Activated T-cell treated with anti-CD3 and anti-CD28 coated beads, Interleukin-2, amount 50 U/mL, for 72 hours (primary cell): ENCODE data around the gene IMPDH1. TPM values are rescaled to one million over a fixed set of nuclear protein-coding genes. Genes with fewer than 3 reads are reported as not detected.

Experiments
- ATAC-seq, 2 donors: fragments of 150-1000 bp; cut with Tn5 transposase; replicated peaks in 1 of 2; 2 replicates each; pipeline ENCODE4 v1.10.0; 2021; ENCODE audit warnings: moderate library complexity in 2 of 2, mild to moderate bottlenecking in 1 of 2
- DNase-seq, 2 donors: peaks; one replicate each; pipeline ENCODE4 v3.0.0; 2021 to 2022; ENCODE audit warnings: mixed read lengths in 1 of 2
- H3K27ac Mint-ChIP-seq: one replicate; pipeline ENCODE4 v1.8.0; 2022; ENCODE audit warnings: mild to moderate bottlenecking, moderate library complexity, mixed read lengths
- H3K27me3 Mint-ChIP-seq: one replicate; pipeline ENCODE4 v1.8.0; 2022; ENCODE audit warnings: low read depth, mixed read lengths
- H3K36me3 Mint-ChIP-seq, 2 donors: one replicate each; pipeline ENCODE4 v1.8.0; 2022; ENCODE audit warnings: mixed read lengths in 2 of 2, mild to moderate bottlenecking in 1 of 2; ENCODE audit not compliant: insufficient read depth in 2 of 2
- H3K4me1 Mint-ChIP-seq: one replicate; pipeline ENCODE4 v1.8.0; 2022; ENCODE audit warnings: low read depth, mixed read lengths
- H3K4me3 Mint-ChIP-seq, 2 donors: one replicate each; pipeline ENCODE4 v1.8.0; 2022; ENCODE audit warnings: mild to moderate bottlenecking in 2 of 2, mixed read lengths in 2 of 2, moderate library complexity in 2 of 2
- H3K9me3 Mint-ChIP-seq, 2 donors: one replicate each; pipeline ENCODE4 v1.8.0; 2022; ENCODE audit warnings: mixed read lengths in 2 of 2
- total RNA-seq, 2 donors: library from RNA; stranded (reverse); gene quantifications; one replicate each; pipeline ENCODE4 v1.2.3, GENCODE V29; 2022

IMPDH1 gene
- total RNA-seq, 2 donors from 2014 or later = 39.5 to 41.3 TPM

DNA sequence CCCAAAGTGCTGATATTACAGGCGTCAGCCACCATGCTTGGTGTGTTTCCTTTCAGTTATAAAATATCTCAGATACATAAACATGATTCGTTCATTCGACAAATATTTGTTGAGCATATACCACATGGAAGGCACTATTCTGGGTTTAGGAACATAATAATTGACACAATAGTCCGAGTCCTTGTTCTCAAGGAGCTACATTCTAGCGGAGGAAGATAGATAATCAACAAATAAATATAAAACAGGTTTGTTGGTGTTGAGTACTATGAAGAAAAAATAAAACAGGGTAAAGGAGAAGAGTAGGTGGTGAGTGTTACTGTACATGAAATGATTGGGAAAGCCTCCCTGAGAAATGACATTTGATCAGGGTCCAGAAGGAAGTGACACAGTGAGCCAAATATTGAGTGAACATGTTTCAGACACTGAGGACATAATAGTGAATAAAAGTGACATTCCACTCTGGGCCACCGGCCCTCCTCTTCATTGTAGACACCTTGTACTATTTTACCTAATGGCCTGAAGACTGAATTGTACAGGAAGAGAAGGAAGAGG is 39.0 kb upstream of the IMPDH1 start:
- Mint-ChIP-seq H3K36me3 (no peaks in the 10 kb centered on the region), H3K27ac (no peak overlapping the region), H3K4me3 (no peak overlapping the region), H3K4me1 (peaks cover 70% of the 10 kb centered on the region), H3K27me3 (peaks cover 16% of the 10 kb centered on the region), H3K9me3 (no peaks in the 10 kb centered on the region)
- no peak for ATAC-seq
- DNase-seq = no peak

- no peaks in the 10 kb centered on the region for H3K9me3 Mint-ChIP-seq
- no peaks in the 10 kb centered on the region for H3K36me3 Mint-ChIP-seq
- ATAC-seq (peak; percentile 54 to 65), DNase-seq (peak in 1 of 2 donors; percentile 38)
- peaks cover 16% of the 10 kb centered on the region for H3K27me3 Mint-ChIP-seq
- peaks cover 63% of the 10 kb centered on the region for H3K4me1 Mint-ChIP-seq
- H3K4me3 Mint-ChIP-seq = peak overlapping the region in 1 of 2 donors; percentile 30
- H3K27ac Mint-ChIP-seq = no peak overlapping the region
These were observed 38.3 kb upstream of the IMPDH1 start for GRCh38 chr7:128447941-128448564.

DNA sequence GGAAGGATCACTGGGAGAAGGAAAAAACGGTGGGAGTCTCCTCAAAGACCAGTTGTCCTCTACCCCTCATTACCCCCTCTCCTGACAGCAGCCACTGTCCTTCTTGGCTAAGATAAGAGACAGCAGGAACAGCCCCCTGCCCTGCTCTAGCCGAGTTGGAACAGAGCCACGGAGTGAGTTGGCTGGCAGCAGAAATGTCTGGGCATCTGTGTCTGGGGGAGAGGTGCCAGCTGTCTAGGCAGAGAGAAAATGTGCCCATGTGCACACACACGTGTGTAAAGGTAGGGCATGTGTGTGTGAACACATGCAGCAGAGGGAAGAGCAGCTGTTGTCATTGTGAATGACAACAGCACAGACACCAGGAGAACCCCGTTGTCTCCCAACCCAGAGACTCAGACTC is 36.5 kb upstream of the IMPDH1 start:
- Mint-ChIP-seq H3K27ac (no peak overlapping the region), H3K27me3 (peaks cover 5% of the 10 kb centered on the region), H3K4me1 (peaks cover 45% of the 10 kb centered on the region), H3K4me3 (no peak overlapping the region), H3K9me3 (no peaks in the 10 kb centered on the region), H3K36me3 (no peaks in the 10 kb centered on the region)
- DNase-seq (no peak), ATAC-seq (no peak)

- DNase-seq = no peak
- peak; percentile 69 to 73 for ATAC-seq
- Mint-ChIP-seq H3K4me3 (no peak overlapping the region), H3K27ac (no peak overlapping the region), H3K27me3 (peaks cover 5% of the 10 kb centered on the region), H3K36me3 (no peaks in the 10 kb centered on the region), H3K9me3 (no peaks in the 10 kb centered on the region), H3K4me1 (peaks cover 30% of the 10 kb centered on the region)
These were observed 34.2 kb upstream of the IMPDH1 start for GRCh38 chr7:128443831-128444600.

- Mint-ChIP-seq H3K9me3 (no peaks in the 10 kb centered on the region), H3K4me3 (no peak overlapping the region), H3K27me3 (peaks cover 5% of the 10 kb centered on the region), H3K27ac (no peak overlapping the region), H3K4me1 (peaks cover 14% of the 10 kb centered on the region), H3K36me3 (no peaks in the 10 kb centered on the region)
- DNase-seq (no peak), ATAC-seq (no peak)
These were observed 32.6 kb upstream of the IMPDH1 start for GRCh38 chr7:128442356-128442755.

- Mint-ChIP-seq H3K4me3 (no peak overlapping the region), H3K9me3 (no peaks in the 10 kb centered on the region), H3K4me1 (no peaks in the 10 kb centered on the region), H3K36me3 (no peaks in the 10 kb centered on the region), H3K27ac (no peak overlapping the region), H3K27me3 (peaks cover 6% of the 10 kb centered on the region)
- DNase-seq = no peak
- ATAC-seq = no peak
These were observed 27.9 kb upstream of the IMPDH1 start for GRCh38 chr7:128437426-128438332.

- Mint-ChIP-seq H3K9me3 (no peaks in the 10 kb centered on the region), H3K4me1 (no peaks in the 10 kb centered on the region), H3K36me3 (no peaks in the 10 kb centered on the region), H3K27me3 (peaks cover 6% of the 10 kb centered on the region), H3K4me3 (no peak overlapping the region), H3K27ac (no peak overlapping the region)
- ATAC-seq (no peak), DNase-seq (no peak)
These were observed 25.5 kb upstream of the IMPDH1 start for GRCh38 chr7:128435327-128435686.

DNA sequence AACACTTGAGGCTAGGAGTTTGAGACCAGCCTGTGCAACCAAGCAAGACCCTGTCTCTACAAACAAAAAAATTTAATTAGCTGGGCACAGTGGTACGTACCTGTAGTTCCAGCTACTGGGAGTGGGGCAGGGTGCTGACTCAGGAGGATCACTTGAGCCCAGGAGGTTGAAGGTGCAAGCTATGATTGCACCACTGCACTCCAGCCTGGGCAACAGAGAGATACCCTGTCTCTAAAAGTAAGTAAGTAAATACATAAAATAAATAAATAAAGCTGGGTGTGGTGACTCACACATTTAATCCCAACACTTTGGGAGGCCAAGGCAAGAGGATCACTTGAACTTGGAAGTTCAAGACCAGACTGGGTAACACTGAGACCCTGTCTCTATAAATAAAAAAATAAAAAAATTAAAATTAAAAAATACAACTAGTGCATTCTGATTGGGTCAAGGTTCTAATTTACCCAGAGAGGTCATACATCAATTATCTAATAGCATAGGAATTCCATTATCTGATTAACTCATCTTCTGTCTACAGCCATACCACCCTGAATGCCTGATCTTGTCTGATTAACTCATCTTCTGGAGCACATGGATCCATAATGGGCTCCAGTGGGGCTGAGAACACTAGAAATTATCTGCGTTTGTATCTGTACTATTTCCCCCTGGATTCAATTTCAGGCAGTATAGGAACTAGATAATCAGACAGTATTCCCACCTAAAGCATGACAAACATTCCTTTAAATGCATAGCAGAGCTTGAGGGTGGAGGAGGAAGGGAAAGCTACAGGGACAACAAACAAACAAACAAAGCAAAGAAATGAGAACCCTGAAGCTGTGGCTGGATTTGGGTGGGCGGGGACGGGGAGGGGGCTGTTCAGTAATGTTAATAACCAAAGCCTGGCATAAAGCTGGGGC is 24.9 kb upstream of the IMPDH1 start:
- H3K4me1 Mint-ChIP-seq = no peaks in the 10 kb centered on the region
- DNase-seq (no peak), ATAC-seq (no peak)
- H3K9me3 Mint-ChIP-seq = no peaks in the 10 kb centered on the region
- no peak overlapping the region for H3K27ac Mint-ChIP-seq
- peaks cover 8% of the 10 kb centered on the region for H3K27me3 Mint-ChIP-seq
- no peaks in the 10 kb centered on the region for H3K36me3 Mint-ChIP-seq
- no peak overlapping the region for H3K4me3 Mint-ChIP-seq

DNA sequence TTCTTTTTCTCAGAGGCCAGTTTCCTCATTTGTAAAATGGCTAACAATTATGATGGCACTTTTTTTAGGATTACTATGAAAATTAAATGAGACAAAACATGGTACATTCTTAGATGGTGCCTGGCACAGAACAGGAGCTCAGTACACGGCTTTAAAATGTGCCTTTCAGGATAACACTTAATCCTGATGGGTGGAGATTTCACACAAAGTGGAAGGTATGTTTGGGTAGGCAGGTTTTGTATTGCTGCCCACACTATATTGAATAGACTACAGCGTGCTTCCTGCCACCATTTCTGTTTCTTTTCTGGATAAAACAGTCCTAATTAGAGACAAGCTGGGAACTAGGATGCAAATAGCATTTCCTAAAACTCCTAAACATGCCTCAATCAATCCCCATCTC is 22.0 kb upstream of the IMPDH1 start:
- Mint-ChIP-seq H3K27ac (no peak overlapping the region), H3K4me3 (no peak overlapping the region), H3K27me3 (peaks cover 21% of the 10 kb centered on the region), H3K36me3 (no peaks in the 10 kb centered on the region), H3K4me1 (peaks cover 9% of the 10 kb centered on the region), H3K9me3 (no peaks in the 10 kb centered on the region)
- ATAC-seq (no peak), DNase-seq (no peak)

DNA sequence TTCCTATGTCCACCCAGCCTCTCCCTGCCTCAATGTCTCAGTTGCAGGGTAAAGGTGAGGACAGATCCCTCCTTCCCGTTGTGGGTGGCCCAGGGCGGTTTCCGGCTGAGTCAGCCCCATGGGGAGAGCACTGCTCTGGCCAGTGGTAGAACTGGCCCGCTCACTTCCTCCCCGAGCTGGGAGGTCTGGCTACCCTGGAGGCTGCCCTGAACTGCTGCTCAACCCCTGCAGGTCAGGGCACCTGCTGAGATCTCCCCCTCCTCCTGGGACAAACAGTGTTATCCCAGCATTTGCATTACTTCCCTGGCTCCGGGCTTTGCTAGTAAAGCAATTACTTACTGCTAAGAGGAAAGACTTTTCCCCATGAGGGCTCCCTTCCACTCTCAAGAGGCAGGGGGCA is 21.4 kb upstream of the IMPDH1 start:
- Mint-ChIP-seq H3K27ac (no peak overlapping the region), H3K4me3 (no peak overlapping the region), H3K4me1 (peaks cover 9% of the 10 kb centered on the region), H3K9me3 (no peaks in the 10 kb centered on the region), H3K36me3 (no peaks in the 10 kb centered on the region), H3K27me3 (peaks cover 21% of the 10 kb centered on the region)
- ATAC-seq (no peak), DNase-seq (no peak)

DNA sequence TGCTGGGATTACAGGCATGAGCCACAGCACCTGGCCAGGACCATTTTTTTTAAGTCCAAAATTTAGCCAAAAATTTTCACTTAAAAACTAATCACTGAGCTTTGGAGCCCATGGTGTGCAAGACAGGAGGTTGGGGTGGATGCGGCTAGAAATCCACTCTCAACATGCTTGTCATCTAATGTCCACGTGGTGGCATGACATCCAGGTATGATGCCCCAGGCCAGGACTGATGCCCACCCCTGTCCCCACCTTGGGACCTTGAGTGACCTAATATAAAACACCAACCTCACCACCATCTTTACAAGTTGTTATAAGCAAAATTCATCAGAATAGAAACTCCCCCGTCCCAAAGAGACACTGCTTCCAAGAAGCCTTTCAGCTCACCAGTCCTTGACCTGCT is 20.4 kb upstream of the IMPDH1 start:
- Mint-ChIP-seq H3K36me3 (no peaks in the 10 kb centered on the region), H3K27ac (no peak overlapping the region), H3K9me3 (no peaks in the 10 kb centered on the region), H3K4me1 (peaks cover 14% of the 10 kb centered on the region), H3K4me3 (no peak overlapping the region), H3K27me3 (peaks cover 21% of the 10 kb centered on the region)
- DNase-seq (no peak), ATAC-seq (no peak)

DNA sequence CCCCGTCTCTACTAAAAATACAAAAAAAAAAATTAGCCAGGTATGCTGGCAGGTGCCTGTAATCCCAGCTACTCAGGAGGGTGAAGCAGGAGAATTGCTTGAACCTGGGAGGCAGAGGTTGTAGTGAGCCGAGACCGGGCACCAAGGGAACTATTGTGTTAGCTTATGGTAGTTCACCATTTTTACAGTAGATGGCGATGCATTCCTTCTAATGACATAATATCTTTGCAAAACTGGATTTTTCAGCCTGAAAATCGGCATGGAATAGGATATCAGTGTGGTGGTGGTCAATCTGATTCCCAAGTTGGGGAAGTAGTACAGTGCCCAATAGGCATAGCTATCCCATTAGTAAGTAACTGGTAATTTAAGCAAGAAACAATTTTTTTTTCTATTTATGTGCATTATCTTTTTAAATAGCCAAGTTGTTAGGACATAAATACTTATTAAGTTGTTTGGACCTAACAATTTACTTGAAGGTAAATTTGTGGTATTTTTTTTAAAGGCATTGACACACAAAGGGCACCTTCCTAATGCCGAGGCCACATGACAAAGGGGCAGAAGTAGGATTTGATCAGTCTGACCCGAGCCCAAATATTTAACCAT is 17.6 kb upstream of the IMPDH1 start:
- Mint-ChIP-seq H3K27me3 (peaks cover 16% of the 10 kb centered on the region), H3K4me1 (peaks cover 14% of the 10 kb centered on the region), H3K9me3 (no peaks in the 10 kb centered on the region), H3K36me3 (no peaks in the 10 kb centered on the region), H3K27ac (no peak overlapping the region), H3K4me3 (no peak overlapping the region)
- ATAC-seq (peak; percentile 51 to 59), DNase-seq (no peak)
